H9 (cell line): ENCODE results near the gene MYO15A. TPM values are rescaled to one million over a fixed set of nuclear protein-coding genes. Genes with fewer than 3 reads are reported as not detected.

ENCODE experiments used
- DNase-seq: peaks from one replicate; pipeline ENCODE4 v3.0.0-alpha.2; 2017
- H2AFZ ChIP-seq: one replicate; pipeline ENCODE4 v1.6.1; 2013; ENCODE audit warnings: mild to moderate bottlenecking, low read length, control low read depth, moderate library complexity
- H2AK5ac ChIP-seq: 2 replicates; pipeline ENCODE4 v1.6.1; 2013; ENCODE audit warnings: low read length, control low read depth, mixed read lengths; ENCODE audit not compliant: insufficient read length
- H2BK120ac ChIP-seq: one replicate; pipeline ENCODE4 v1.6.1; 2013; ENCODE audit warnings: low read depth, mild to moderate bottlenecking, low read length, control low read depth, inconsistent platforms; ENCODE audit not compliant: poor library complexity, severe bottlenecking
- H2BK12ac ChIP-seq: 2 replicates; pipeline ENCODE4 v1.6.1; 2013; ENCODE audit warnings: low read length, control low read depth, mixed read lengths, low read depth; ENCODE audit not compliant: insufficient read length
- H2BK15ac ChIP-seq: 2 replicates; pipeline ENCODE4 v1.6.1; 2013; ENCODE audit warnings: low read depth, low read length, control low read depth
- H2BK20ac ChIP-seq: one replicate; pipeline ENCODE4 v1.6.1; 2013; ENCODE audit warnings: low read depth, mild to moderate bottlenecking, low read length, control low read depth, inconsistent platforms; ENCODE audit not compliant: poor library complexity, severe bottlenecking
- H2BK5ac ChIP-seq: 2 replicates; pipeline ENCODE4 v1.6.1; 2013; ENCODE audit warnings: low read length, control low read depth, mixed read lengths; ENCODE audit not compliant: insufficient read length
- H3K14ac ChIP-seq: 2 replicates; pipeline ENCODE4 v1.6.1; 2013; ENCODE audit warnings: low read length, control low read depth; ENCODE audit not compliant: insufficient read depth
- H3K18ac ChIP-seq: 2 replicates; pipeline ENCODE4 v1.6.1; 2013; ENCODE audit warnings: low read depth, mild to moderate bottlenecking, mixed read lengths, low read length, control low read depth; ENCODE audit not compliant: insufficient read length
- H3K23ac ChIP-seq: 2 replicates; pipeline ENCODE4 v1.6.1; 2013; ENCODE audit warnings: low read length, control low read depth, mixed read lengths, low read depth; ENCODE audit not compliant: insufficient read length
- H3K23me2 ChIP-seq: 2 replicates; pipeline ENCODE4 v1.6.1; 2013; ENCODE audit warnings: low read depth, mild to moderate bottlenecking, mixed read lengths, low read length, control low read depth; ENCODE audit not compliant: insufficient read length, poor library complexity, severe bottlenecking
- H3K27ac ChIP-seq: 2 replicates; pipeline ENCODE4 v1.5.1; 2013; ENCODE audit warnings: low read length, control low read depth, mixed read lengths, low read depth; ENCODE audit not compliant: insufficient read length
- H3K27me3 ChIP-seq: 2 replicates; pipeline ENCODE4 v1.6.1; 2013; ENCODE audit warnings: low read length, control low read depth, inconsistent platforms; ENCODE audit not compliant: insufficient read depth
- H3K4ac ChIP-seq: 2 replicates; pipeline ENCODE4 v1.6.1; 2013; ENCODE audit warnings: low read depth, mild to moderate bottlenecking, control low read depth, inconsistent platforms, low read length, moderate library complexity
- H3K4me1 ChIP-seq: 2 replicates; pipeline ENCODE4 v1.6.1; 2013; ENCODE audit warnings: low read length, control low read depth, inconsistent platforms; ENCODE audit not compliant: insufficient read depth
- H3K4me2 ChIP-seq: 2 replicates; pipeline ENCODE4 v1.6.1; 2013; ENCODE audit warnings: low read length, control low read depth, mixed read lengths; ENCODE audit not compliant: insufficient read length, insufficient read depth
- H3K56ac ChIP-seq: 2 replicates; pipeline ENCODE4 v1.6.1; 2013; ENCODE audit warnings: low read depth, mild to moderate bottlenecking, mixed read lengths, low read length, control low read depth; ENCODE audit not compliant: insufficient read length
- H3K79me1 ChIP-seq: 2 replicates; pipeline ENCODE4 v1.6.1; 2013; ENCODE audit warnings: low read depth, mild to moderate bottlenecking, moderate library complexity, low read length, control low read depth, inconsistent platforms; ENCODE audit not compliant: insufficient read depth, poor library complexity, severe bottlenecking
- H3K79me2 ChIP-seq: 2 replicates; pipeline ENCODE4 v1.6.1; 2013; ENCODE audit warnings: low read length, control low read depth, inconsistent platforms; ENCODE audit not compliant: insufficient read depth
- H3K9ac ChIP-seq: 2 replicates; pipeline ENCODE4 v1.6.1; 2013; ENCODE audit warnings: low read length, control low read depth, mixed read lengths; ENCODE audit not compliant: insufficient read length; ENCODE audit errors: extremely low read depth
- H3K9me3 ChIP-seq: one replicate; pipeline ENCODE4 v1.6.1; 2013; ENCODE audit warnings: low read depth, low read length, inconsistent platforms; ENCODE audit not compliant: control insufficient read depth
- H3T11ph ChIP-seq: one replicate; pipeline ENCODE4 v1.6.1; 2013; ENCODE audit warnings: mild to moderate bottlenecking, low read length, control low read depth, inconsistent platforms
- H4K20me1 ChIP-seq: one replicate; pipeline ENCODE4 v1.6.1; 2013; ENCODE audit not compliant: control insufficient read depth, insufficient read length, insufficient read depth
- H4K5ac ChIP-seq: 2 replicates; pipeline ENCODE4 v1.6.1; 2013; ENCODE audit warnings: low read depth, mild to moderate bottlenecking, mixed read lengths, low read length, control low read depth; ENCODE audit not compliant: insufficient read length
- H4K8ac ChIP-seq: replicated peaks from 2 replicates; pipeline ENCODE4 v1.6.1; 2013; ENCODE audit warnings: low read length, control low read depth, mixed read lengths, low read depth; ENCODE audit not compliant: insufficient read length
- H4K91ac ChIP-seq: 2 replicates; pipeline ENCODE4 v1.6.1; 2013; ENCODE audit warnings: low read depth, mild to moderate bottlenecking, moderate library complexity, mixed read lengths, low read length, control low read depth; ENCODE audit not compliant: insufficient read length
- H3K27ac Mint-ChIP-seq, 3 experiments: 2 replicates in 2 of 3; 3 replicates in 1 of 3; pipeline ENCODE4 v1.8.0; 2020 to 2021; ENCODE audit warnings: mixed read lengths in 3 of 3, mild to moderate bottlenecking in 1 of 3, moderate library complexity in 1 of 3
- H3K27me3 Mint-ChIP-seq: 2 replicates; pipeline ENCODE4 v1.8.0; 2021; ENCODE audit warnings: low read depth, mild to moderate bottlenecking, moderate library complexity, mixed read lengths
- H3K36me3 Mint-ChIP-seq, 3 experiments: 2 replicates in 2 of 3; 3 replicates in 1 of 3; pipeline ENCODE4 v1.8.0; 2020 to 2021; ENCODE audit warnings: low read depth in 3 of 3, mixed read lengths in 3 of 3; ENCODE audit not compliant: insufficient read depth in 1 of 3
- H3K4me1 Mint-ChIP-seq, 2 experiments: 2 replicates each; pipeline ENCODE4 v1.8.0; 2020; ENCODE audit warnings: mixed read lengths in 2 of 2
- H3K4me3 Mint-ChIP-seq, 2 experiments: 2 replicates in 1 of 2; 3 replicates in 1 of 2; pipeline ENCODE4 v1.8.0; 2020 to 2021; ENCODE audit warnings: mild to moderate bottlenecking in 2 of 2, mixed read lengths in 2 of 2, moderate library complexity in 1 of 2
- H3K9me3 Mint-ChIP-seq, 2 experiments: 2 replicates in 1 of 2; 3 replicates in 1 of 2; pipeline ENCODE4 v1.8.0; 2020; ENCODE audit warnings: mild to moderate bottlenecking in 2 of 2, mixed read lengths in 2 of 2, moderate library complexity in 1 of 2
- WGBS: extraction: QIAGEN DNeasy Blood & Tissue Kit; methylation state at CpG from one replicate; pipeline ENCODE4 v1.1.7; 2013; ENCODE audit warnings: missing lambda C conversion rate, low lambda C conversion rate, mixed read lengths; ENCODE audit not compliant: insufficient read length; ENCODE audit errors: extremely low coverage; 5-methylcytosine and 5-hydroxymethylcytosine counted together
- total RNA-seq: library from RNA; stranded (reverse); gene quantifications from 2 replicates; pipeline ENCODE4 v1.2.1, GENCODE V29; 2021
- TF ChIP-seq, protein P1 (sequence below): fragments of 200-600 bp; sonication (generic); conservative IDR thresholded peaks from 3 replicates; pipeline ENCODE4 v1.8.0; 2021; ENCODE audit warnings: antibody characterized with exemption, mild to moderate bottlenecking

MYO15A gene
- total RNA-seq, 1 experiment from 2014 or later: 2.5 TPM

DNA sequence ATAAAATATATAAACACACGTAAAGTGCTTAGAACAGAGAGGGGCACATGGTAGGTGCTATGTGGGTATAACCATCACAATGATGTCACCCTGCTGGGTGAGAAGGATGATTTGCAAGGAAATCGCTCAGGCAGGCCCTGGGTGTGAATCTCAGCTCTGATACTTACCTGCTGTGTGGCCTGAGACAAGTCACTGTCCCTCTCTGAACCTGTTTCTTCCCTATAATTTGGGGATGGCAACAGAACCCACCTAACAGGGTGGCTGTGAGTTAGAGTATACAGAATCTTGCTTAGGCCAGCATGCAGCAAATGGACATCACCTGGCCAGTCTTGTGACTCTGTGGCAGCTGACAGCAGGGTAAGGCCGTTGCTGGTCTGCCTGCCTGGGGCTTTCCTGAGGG is 38.4 kb downstream of the MYO15A start:
- no peaks in the 10 kb centered on the region for H3K23me2 ChIP-seq
- no peak overlapping the region for H2BK15ac ChIP-seq
- no peak overlapping the region for H3K9ac ChIP-seq
- H4K5ac ChIP-seq: no peak overlapping the region
- H3K23ac ChIP-seq: no peak overlapping the region
- no peak overlapping the region for H3K4ac ChIP-seq
- H2BK120ac ChIP-seq: no peak overlapping the region
- no peak for DNase-seq
- no peak overlapping the region for H2AK5ac ChIP-seq
- H2BK5ac ChIP-seq: no peak overlapping the region
- H2AFZ ChIP-seq: no peak overlapping the region
- Mint-ChIP-seq H3K4me1 (peaks cover 9 to 15% of the 10 kb centered on the region in 2 experiments), H3K27ac (no peak overlapping the region), H3K4me3 (no peak overlapping the region), H3K27me3 (peaks cover 10% of the 10 kb centered on the region), H3K36me3 (no peaks in the 10 kb centered on the region), H3K9me3 (no peaks in the 10 kb centered on the region)
- H3K4me2 ChIP-seq: no peak overlapping the region
- no CpG with 5 or more reads among the region's 3 CpGs for WGBS
- H4K91ac ChIP-seq: no peak overlapping the region
- H2BK12ac ChIP-seq: no peak overlapping the region
- no peak overlapping the region for H3K27ac ChIP-seq
- H3K79me1 ChIP-seq: no peaks in the 10 kb centered on the region
- TF ChIP-seq, protein P1, sequence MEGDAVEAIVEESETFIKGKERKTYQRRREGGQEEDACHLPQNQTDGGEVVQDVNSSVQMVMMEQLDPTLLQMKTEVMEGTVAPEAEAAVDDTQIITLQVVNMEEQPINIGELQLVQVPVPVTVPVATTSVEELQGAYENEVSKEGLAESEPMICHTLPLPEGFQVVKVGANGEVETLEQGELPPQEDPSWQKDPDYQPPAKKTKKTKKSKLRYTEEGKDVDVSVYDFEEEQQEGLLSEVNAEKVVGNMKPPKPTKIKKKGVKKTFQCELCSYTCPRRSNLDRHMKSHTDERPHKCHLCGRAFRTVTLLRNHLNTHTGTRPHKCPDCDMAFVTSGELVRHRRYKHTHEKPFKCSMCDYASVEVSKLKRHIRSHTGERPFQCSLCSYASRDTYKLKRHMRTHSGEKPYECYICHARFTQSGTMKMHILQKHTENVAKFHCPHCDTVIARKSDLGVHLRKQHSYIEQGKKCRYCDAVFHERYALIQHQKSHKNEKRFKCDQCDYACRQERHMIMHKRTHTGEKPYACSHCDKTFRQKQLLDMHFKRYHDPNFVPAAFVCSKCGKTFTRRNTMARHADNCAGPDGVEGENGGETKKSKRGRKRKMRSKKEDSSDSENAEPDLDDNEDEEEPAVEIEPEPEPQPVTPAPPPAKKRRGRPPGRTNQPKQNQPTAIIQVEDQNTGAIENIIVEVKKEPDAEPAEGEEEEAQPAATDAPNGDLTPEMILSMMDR: no peak
- H4K8ac ChIP-seq: no peak overlapping the region
- no peaks in the 10 kb centered on the region for H3K27me3 ChIP-seq
- H3K4me1 ChIP-seq: peaks cover 3% of the 10 kb centered on the region; the same call in 1 of the 2 replicates
- H3K79me2 ChIP-seq: no peaks in the 10 kb centered on the region
- no peaks in the 10 kb centered on the region for H4K20me1 ChIP-seq
- no peak overlapping the region for H3K56ac ChIP-seq
- H3K14ac ChIP-seq: no peak overlapping the region
- no peaks in the 10 kb centered on the region for H3K9me3 ChIP-seq
- H3T11ph ChIP-seq: no peak overlapping the region
- no peak overlapping the region for H3K18ac ChIP-seq
- no peak overlapping the region for H2BK20ac ChIP-seq
